GM12801 (cell line): ENCODE measurements around the gene TMEM89.

Experiments
- TF ChIP-seq, protein P1 (sequence below): IDR thresholded peaks from one replicate; pipeline ENCODE4 v1.5.1; 2011; ENCODE audit warnings: control low read depth; ENCODE audit not compliant: insufficient read length; ENCODE audit errors: extremely low read depth

The TMEM89 gene

DNA sequence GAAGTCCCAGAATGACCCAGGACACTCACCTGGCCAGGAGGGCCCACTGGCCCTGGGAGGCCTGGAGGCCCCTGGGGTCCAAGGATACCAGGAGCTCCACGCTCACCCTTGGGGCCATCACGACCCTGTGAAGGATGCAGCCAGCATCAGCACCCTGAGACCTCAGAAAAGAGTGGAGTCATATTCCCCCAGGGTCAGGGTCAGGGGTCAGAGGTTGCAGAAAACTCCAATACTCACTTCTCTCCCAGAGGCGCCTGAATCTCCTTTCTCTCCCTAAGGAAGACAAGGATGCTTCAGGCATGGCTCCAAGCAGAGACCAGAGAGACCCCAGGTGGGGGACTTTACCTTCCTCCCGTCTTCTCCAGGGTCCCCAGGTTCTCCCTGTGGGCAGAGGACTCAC is 44.9 kb downstream of the TMEM89 start:
- TF ChIP-seq, protein P1, sequence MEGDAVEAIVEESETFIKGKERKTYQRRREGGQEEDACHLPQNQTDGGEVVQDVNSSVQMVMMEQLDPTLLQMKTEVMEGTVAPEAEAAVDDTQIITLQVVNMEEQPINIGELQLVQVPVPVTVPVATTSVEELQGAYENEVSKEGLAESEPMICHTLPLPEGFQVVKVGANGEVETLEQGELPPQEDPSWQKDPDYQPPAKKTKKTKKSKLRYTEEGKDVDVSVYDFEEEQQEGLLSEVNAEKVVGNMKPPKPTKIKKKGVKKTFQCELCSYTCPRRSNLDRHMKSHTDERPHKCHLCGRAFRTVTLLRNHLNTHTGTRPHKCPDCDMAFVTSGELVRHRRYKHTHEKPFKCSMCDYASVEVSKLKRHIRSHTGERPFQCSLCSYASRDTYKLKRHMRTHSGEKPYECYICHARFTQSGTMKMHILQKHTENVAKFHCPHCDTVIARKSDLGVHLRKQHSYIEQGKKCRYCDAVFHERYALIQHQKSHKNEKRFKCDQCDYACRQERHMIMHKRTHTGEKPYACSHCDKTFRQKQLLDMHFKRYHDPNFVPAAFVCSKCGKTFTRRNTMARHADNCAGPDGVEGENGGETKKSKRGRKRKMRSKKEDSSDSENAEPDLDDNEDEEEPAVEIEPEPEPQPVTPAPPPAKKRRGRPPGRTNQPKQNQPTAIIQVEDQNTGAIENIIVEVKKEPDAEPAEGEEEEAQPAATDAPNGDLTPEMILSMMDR, result no peak

DNA sequence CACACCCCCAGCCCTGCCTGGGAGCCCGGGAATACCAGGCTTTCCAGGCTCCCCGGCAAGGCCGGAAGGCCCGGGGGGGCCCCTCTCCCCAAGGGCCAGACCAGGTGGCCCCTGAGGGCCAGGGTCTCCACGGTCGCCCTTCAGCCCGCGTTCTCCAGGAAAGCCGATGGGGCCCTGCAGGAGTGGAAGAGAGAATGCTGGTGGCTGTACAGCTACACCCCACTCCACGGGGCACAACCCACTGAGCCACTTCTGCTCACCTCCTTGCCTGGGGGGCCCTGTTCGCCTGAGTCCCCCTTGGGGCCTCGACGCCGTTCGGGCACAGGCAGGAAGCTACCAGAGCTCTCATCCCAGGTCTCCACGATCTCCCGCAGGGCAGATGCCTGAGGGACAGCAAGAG is 46.2 kb downstream of the TMEM89 start:
- TF ChIP-seq, protein P1, result no peak

DNA sequence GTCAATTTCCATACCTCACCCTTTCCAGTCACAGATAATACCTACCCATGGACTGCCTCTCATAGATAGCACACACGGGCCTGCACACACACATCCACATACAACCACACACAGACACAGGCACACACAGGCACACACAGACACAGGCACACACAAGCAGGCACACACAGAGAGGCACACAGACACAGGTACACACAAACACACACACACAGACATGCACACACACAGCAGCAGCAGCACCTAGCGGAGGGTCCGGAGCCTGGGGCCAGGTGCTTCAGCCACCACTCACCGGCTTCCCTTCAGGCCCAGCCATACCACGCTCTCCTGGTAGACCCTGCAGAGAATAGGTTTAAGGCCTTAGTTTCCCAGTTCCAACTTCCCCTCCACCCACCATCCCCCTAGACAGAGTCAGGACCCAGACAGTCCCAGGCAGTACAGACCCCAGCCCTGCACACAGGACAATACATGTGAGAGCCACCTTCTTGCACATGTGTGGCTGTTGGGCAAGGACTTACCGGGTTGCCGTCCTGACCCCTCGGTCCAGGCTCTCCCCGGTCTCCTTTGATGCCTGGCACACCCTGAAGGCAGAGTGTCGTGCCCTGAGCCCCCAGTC is 47.5 kb downstream of the TMEM89 start:
- TF ChIP-seq, protein P1, result no peak

DNA sequence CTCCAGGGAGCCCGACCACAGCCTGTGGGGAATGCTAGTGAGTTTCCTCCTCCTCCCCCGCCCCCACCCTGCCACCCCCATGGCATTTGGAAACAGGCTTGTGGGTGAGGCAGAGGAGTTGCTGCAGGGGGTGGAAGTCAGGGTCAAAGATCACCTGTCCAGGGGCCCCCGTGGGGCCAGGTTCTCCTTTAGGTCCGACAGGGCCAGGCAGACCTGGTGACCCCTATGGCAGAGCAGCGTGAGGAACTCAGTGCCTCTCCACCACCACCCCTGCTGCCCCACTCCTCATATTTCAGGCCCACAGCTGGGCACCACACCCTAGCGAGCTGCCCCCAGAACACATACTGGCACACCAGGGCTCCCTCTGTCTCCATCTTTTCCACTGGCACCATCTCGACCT is 49.1 kb downstream of the TMEM89 start:
- TF ChIP-seq, protein P1, result no peak

DNA sequence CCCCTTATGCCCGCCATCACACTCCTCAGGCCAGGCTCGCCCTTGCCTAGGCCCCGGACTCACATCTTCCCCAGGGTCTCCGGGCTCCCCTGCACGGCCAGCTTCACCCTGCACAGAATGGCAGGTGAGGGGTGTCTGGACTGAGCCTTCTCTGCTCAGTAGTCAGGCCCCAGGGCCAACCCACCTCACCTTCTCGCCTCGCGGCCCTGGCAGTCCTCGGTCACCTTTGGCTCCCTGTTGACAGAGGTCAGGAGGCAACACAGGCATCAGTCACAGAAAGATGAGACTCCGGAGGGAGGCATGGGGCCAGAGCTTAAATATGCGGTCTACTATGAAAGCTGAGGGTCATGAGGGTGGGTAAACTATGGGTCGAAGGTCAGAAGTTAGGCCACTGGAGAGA is 49.6 kb downstream of the TMEM89 start:
- TF ChIP-seq, protein P1, result no peak
